ENCODE data around the gene HSPA1L. TPM values are rescaled to one million over a fixed set of nuclear protein-coding genes. Genes with fewer than 3 reads are reported as not detected.
A peak's percentile ranks its signal among the peaks of the same experiment; 100 is the strongest.
"Not testable (repeated sequence)": the region's sequence is repeated elsewhere in the genome, so short reads cannot be mapped to it uniquely, and the experiment has no call there.

HSPA1L gene
- total RNA-seq, 3 donors from 2014 or later: 1.2 to 3.4 (median 1.3) TPM

- DNase-seq: no peak
- Histone ChIP-seq H3K4me3 (no peak overlapping the region), H3K9me3 (no peaks in the 10 kb centered on the region), H3K4me1 (ENCODE audit: low read depth) (no peaks in the 10 kb centered on the region), H3K36me3 (ENCODE audit: low read depth) (no peaks in the 10 kb centered on the region)
- intact Hi-C loops (cut with DNase I, micrococcal nuclease): no loop called here
- peak; percentile 19 for ATAC-seq
- no peak for TF ChIP-seq CTCF (IDR thresholded peaks at IDR 0.05)
These were observed 36.4 kb upstream of the HSPA1L start for GRCh38 chr6:31851485-31851832.

GRCh38 chr6:31850765-31851484, 35.8 kb upstream of the HSPA1L start:
- Histone ChIP-seq H3K9me3 (no peaks in the 10 kb centered on the region), H3K4me1 (ENCODE audit: low read depth) (no peaks in the 10 kb centered on the region), H3K36me3 (ENCODE audit: low read depth) (no peaks in the 10 kb centered on the region), H3K4me3 (no peak overlapping the region)
- DNase-seq (no peak), ATAC-seq (no peak)
- no peak for TF ChIP-seq CTCF (IDR thresholded peaks at IDR 0.05)
- intact Hi-C loops (cut with DNase I, micrococcal nuclease): no loop called here

- Histone ChIP-seq H3K4me3 (no peak overlapping the region), H3K9me3 (no peaks in the 10 kb centered on the region), H3K4me1 (ENCODE audit: low read depth) (no peaks in the 10 kb centered on the region), H3K36me3 (ENCODE audit: low read depth) (no peaks in the 10 kb centered on the region)
- no peak for TF ChIP-seq CTCF (IDR thresholded peaks at IDR 0.05)
- intact Hi-C loops (cut with DNase I, micrococcal nuclease): no loop called here
- ATAC-seq (peak; percentile 40), DNase-seq (no peak)
These were observed 32.3 kb upstream of the HSPA1L start for GRCh38 chr6:31847276-31847978.

- ATAC-seq: no peak
These were observed 29.4 kb upstream of the HSPA1L start for GRCh38 chr6:31844507-31844906.

GRCh38 chr6:31842053-31842452, 27.0 kb upstream of the HSPA1L start:
- DNase-seq (no peak), ATAC-seq (peak; percentile 28)
- H3K4me3 ChIP-seq: no peak overlapping the region
- H3K9me3 ChIP-seq: no peaks in the 10 kb centered on the region
- no peak for TF ChIP-seq CTCF (IDR thresholded peaks at IDR 0.05)
- no peaks in the 10 kb centered on the region for H3K36me3 ChIP-seq (ENCODE audit: low read depth)
- H3K4me1 ChIP-seq (ENCODE audit: low read depth): peaks cover 10% of the 10 kb centered on the region
- intact Hi-C loops (cut with DNase I, micrococcal nuclease): no loop called here

More at GRCh38 chr6:31844507-31844906, 29.4 kb upstream of the HSPA1L start:
- Histone ChIP-seq H3K4me1 (ENCODE audit: low read depth) (no peaks in the 10 kb centered on the region), H3K4me3 (no peak overlapping the region), H3K9me3 (no peaks in the 10 kb centered on the region), H3K36me3 (ENCODE audit: low read depth) (no peaks in the 10 kb centered on the region)
- DNase-seq: no peak
- intact Hi-C loops (cut with DNase I, micrococcal nuclease): no loop called here
- TF ChIP-seq CTCF (IDR thresholded peaks at IDR 0.05): no peak

- H3K36me3 ChIP-seq (ENCODE audit: low read depth); H3K4me3 ChIP-seq; DNase-seq; H3K9me3 ChIP-seq; ATAC-seq; intact Hi-C loops (cut with DNase I, micrococcal nuclease): not testable (repeated sequence)
- peaks cover 24% of the 10 kb centered on the region for H3K4me1 ChIP-seq (ENCODE audit: low read depth)
These were observed 24.7 kb upstream of the HSPA1L start for GRCh38 chr6:31839779-31840126.

Measured in mucosa of descending colon (tissue), 3 donors.